Activated naive CD4-positive, alpha-beta T cell treated with anti-CD3 and anti-CD28 coated beads for 36 hours (primary cell): Measurements from ENCODE around the gene LDB2. TPM values are rescaled to one million over a fixed set of nuclear protein-coding genes. Genes with fewer than 3 reads are reported as not detected.

Experiments
- CTCF ChIA-PET: fragments of 350-600 bp; sonication (Branson Sonifier 250); formaldehyde crosslinking; loops from one replicate; lab custom pipeline; 2021; ENCODE audit warnings: antibody characterized with exemption; lab: Charles Lee
- DNase-seq: peaks from one replicate; pipeline ENCODE4 v3.0.0-alpha.2; 2020
- H3K27ac Mint-ChIP-seq: one replicate; pipeline ENCODE4 v1.8.0; 2021; ENCODE audit warnings: mild to moderate bottlenecking, mixed read lengths
- H3K27me3 Mint-ChIP-seq: one replicate; pipeline ENCODE4 v1.8.0; 2021; ENCODE audit warnings: low read depth, mixed read lengths
- H3K36me3 Mint-ChIP-seq: one replicate; pipeline ENCODE4 v1.8.0; 2021; ENCODE audit warnings: low read depth, mixed read lengths
- H3K4me1 Mint-ChIP-seq: one replicate; pipeline ENCODE4 v1.8.0; 2021; ENCODE audit warnings: low read depth, mixed read lengths
- H3K4me3 Mint-ChIP-seq: one replicate; pipeline ENCODE4 v1.8.0; 2021; ENCODE audit warnings: mild to moderate bottlenecking, moderate library complexity, mixed read lengths
- H3K9me3 Mint-ChIP-seq: one replicate; pipeline ENCODE4 v1.8.0; 2021; ENCODE audit warnings: mixed read lengths
- intact Hi-C: fragments of 100-400 bp; cut with micrococcal nuclease; formaldehyde crosslinking; loops from one replicate; pipeline ENCODE4 v1.15.1; 2023
- total RNA-seq, 2 experiments: library from RNA; stranded (reverse); gene quantifications; one replicate each; pipeline ENCODE4 v1.2.3, GENCODE V29; 2021

Gene LDB2
- total RNA-seq, 2 experiments from 2014 or later, result not detected

DNA sequence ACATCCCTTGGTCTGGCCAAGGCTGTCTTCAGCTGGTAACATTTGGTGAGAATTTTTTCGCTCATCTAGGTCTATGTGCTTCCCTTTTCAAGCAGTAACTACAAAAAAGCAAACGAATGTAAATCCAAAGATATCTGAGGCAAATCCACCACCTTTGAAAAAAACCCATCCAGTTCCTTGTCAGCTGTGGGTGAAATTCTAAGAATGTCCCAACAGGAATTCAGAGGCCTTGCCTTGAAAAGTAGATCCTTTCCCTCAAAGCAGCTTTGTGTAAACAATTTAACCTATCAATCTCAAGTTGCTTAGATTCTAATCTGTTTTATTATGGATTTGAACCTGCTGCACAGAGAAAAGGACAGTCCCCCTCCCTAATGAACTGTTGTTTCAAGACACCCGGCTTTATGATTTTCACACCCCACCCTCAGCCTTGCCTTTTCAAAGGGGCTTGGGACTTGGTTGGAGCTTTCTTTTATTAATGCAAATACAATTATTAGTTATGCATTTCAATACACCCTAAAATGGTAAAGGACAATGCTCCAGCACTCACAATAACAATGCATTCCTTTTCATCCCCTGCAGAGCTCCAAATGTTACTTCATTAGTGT, 166.6 kb downstream of the LDB2 start:
- intact Hi-C loops, result no loop called here

DNA sequence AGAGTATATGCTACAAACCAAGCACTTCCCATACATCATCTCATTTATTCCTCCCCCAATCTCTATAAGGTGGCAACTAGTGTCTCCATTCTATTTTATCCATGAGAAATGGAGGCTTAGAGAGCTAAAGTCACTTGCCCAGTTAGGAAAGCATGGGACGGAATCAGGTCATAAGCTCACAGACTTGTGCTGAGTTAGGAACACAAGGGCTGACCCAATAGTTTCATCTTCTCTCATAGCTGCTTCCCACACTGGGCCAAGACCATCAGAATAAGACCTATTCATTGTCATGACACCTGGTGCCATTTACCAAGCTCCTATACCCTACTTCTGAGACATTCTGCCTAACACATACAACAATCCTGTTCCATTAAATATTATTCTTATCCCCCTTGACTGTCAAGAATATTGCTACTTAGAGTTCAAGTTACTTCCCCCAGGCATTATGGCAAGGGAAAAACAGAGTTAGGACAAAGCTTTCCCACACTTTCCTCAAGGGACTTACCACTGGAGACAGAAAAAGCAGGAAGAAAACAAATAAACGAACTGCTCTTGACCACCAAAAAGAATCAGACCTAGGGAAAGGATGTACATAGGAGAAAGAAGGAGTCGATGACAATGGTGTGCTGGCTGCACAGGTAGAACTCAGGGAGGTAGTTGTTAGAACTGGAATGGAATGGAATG, 167.8 kb downstream of the LDB2 start:
- H3K27me3 Mint-ChIP-seq, result peaks cover 12% of the 10 kb centered on the region
- H3K4me1 Mint-ChIP-seq, result no peaks in the 10 kb centered on the region
- no peaks in the 10 kb centered on the region for H3K9me3 Mint-ChIP-seq
- H3K4me3 Mint-ChIP-seq, result no peak overlapping the region
- CTCF ChIA-PET, result interaction anchor here (0.7 kb wide), 1 partner anchor 112 kb away, joined by 3 read pairs; no protein-coding TSS in a partner anchor
- intact Hi-C loops, result no loop called here
- no peak for DNase-seq
- no peak overlapping the region for H3K27ac Mint-ChIP-seq
- H3K36me3 Mint-ChIP-seq, result no peaks in the 10 kb centered on the region

More for the DNA sequence above, 166.6 kb downstream of the LDB2 start:
- H3K4me1 Mint-ChIP-seq, result no peaks in the 10 kb centered on the region
- H3K27ac Mint-ChIP-seq, result no peak overlapping the region
- no peak overlapping the region for H3K4me3 Mint-ChIP-seq
- peaks cover 12% of the 10 kb centered on the region for H3K27me3 Mint-ChIP-seq
- CTCF ChIA-PET, result no interaction called here
- H3K36me3 Mint-ChIP-seq, result no peaks in the 10 kb centered on the region
- no peaks in the 10 kb centered on the region for H3K9me3 Mint-ChIP-seq
- no peak for DNase-seq

DNA sequence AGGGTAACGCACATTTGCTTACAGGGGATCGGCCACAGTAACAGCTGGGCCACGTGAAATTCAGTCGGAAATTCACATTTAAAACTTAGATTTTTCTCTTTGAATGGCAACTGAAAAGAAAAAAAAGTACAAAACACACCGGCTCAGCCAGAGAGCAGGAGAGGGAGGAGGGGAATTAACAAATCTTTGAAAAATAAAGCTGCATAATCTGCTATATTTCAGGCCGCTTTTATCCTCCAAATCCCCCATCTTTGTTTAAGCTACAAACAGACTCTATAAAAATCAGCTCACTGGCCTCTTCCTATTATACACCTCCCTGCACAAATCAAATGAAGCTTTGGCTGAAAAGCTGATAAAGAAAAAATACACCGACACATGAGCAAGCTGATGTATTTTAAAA, 169.1 kb downstream of the LDB2 start:
- intact Hi-C loops, result no loop called here
- Mint-ChIP-seq H3K27me3 (peaks cover 14% of the 10 kb centered on the region), H3K27ac (no peak overlapping the region), H3K4me3 (no peak overlapping the region), H3K9me3 (peaks cover 6% of the 10 kb centered on the region), H3K36me3 (no peaks in the 10 kb centered on the region), H3K4me1 (no peaks in the 10 kb centered on the region)
- DNase-seq, result no peak
- CTCF ChIA-PET, result interaction anchor here (0.6 kb wide), 1 partner anchor 432 kb away, joined by 3 read pairs; no protein-coding TSS in a partner anchor

DNA sequence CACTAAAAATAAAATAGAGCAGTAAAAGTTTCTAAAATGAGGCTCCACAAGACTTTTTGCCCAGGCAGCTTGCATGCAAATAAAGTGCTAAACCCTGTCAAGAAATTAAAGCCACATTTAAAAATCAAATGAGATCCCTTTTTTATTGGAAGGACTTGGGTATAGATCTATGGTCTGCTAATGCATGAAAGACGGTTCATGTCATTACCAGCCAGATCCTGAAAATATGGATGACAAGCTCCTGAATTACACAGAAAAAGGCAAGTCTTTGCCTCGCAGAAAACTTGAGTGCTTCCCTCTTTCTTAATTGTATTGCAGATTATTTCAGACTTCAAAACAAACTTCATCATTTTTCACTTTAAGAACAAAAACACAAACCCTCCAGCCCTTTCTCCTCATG, 169.6 kb downstream of the LDB2 start:
- Mint-ChIP-seq H3K4me3 (no peak overlapping the region), H3K9me3 (peaks cover 6% of the 10 kb centered on the region), H3K4me1 (no peaks in the 10 kb centered on the region), H3K27ac (no peak overlapping the region), H3K36me3 (no peaks in the 10 kb centered on the region), H3K27me3 (peaks cover 14% of the 10 kb centered on the region)
- intact Hi-C loops, result no loop called here
- CTCF ChIA-PET, result no interaction called here
- no peak for DNase-seq

DNA sequence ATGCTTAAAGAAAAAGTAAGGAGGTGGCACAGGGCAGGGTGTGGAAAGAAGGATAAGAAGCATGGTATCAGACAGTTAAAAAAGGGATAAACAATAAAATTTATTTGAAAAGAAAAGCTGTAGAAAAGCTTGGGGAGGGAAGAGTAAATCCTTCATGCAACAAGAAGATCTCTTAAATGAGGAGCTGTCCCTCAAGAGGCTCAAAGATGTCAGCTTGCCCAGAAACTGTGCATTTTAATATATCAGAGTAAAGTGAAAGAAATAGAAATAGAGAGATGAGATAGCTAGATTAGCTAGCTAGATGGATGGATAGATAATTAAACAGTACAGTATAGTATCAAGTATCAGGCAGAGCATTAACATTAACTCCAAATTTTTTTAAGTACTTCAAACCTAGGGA, 170.3 kb downstream of the LDB2 start:
- H3K9me3 Mint-ChIP-seq, result peaks cover 6% of the 10 kb centered on the region
- no peak overlapping the region for H3K27ac Mint-ChIP-seq
- H3K36me3 Mint-ChIP-seq, result no peaks in the 10 kb centered on the region
- intact Hi-C loops, result no loop called here
- peaks cover 18% of the 10 kb centered on the region for H3K27me3 Mint-ChIP-seq
- CTCF ChIA-PET, result interaction anchor here (0.6 kb wide), 1 partner anchor 377 kb away, joined by 3 read pairs; no protein-coding TSS in a partner anchor
- no peak for DNase-seq
- H3K4me1 Mint-ChIP-seq, result no peaks in the 10 kb centered on the region
- H3K4me3 Mint-ChIP-seq, result no peak overlapping the region

DNA sequence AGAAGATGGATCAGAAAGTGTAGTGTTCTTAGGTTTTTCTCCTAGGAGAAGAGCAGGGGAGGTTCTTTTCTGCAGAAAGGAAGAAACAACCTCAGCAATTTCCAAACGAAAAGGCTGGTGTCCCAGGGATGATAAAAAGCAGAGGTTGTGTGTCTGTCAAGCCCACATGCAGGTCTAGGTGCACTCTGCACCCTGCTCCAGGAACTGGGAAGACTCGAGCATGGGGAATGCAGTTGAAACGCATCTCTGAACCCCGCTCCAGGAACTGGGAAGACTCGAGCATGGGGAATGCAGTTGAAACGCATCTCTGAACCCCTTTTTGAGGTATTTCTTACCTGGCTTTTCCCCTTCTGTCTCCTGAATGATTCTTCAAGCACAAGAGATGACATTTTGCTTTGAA, 171.2 kb downstream of the LDB2 start:
- Mint-ChIP-seq H3K27ac (no peak overlapping the region), H3K9me3 (peaks cover 7% of the 10 kb centered on the region), H3K36me3 (no peaks in the 10 kb centered on the region), H3K4me3 (no peak overlapping the region), H3K4me1 (no peaks in the 10 kb centered on the region), H3K27me3 (peaks cover 18% of the 10 kb centered on the region)
- CTCF ChIA-PET, result interaction anchor here (0.6 kb wide), 1 partner anchor 376 kb away, joined by 3 read pairs; no protein-coding TSS in a partner anchor
- intact Hi-C loops, result no loop called here
- DNase-seq, result no peak

DNA sequence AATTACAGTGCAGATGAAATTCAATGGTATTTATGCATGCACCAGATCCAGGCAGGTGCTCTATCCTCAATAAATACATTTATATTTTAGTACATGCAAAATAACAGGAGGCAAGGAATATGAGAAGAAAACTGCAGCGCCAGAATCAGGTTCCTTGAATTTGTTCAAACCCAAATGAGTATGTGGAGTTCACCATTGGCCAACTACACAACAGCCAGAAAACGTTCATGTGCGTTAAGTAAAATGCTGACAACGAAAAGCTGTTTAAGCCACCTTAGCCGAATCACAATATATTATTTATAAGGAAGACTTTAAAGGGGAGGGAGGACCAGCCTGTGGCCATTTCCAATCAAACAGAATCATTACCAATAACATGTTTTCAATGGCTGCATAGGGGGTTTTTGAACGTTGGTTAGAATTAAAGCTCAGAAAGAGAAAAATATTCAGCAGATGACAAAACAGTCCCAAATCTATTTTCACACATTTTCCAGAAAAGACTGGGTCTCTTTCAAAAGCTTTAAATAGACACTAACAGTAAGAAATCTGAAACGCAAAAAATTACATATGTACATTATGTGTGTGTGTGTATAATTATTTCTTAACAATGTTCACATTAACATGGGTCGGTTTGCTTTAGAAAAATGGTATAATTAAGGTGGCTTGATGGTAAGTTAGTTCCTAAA, 171.9 kb downstream of the LDB2 start:
- no peaks in the 10 kb centered on the region for H3K4me1 Mint-ChIP-seq

DNA sequence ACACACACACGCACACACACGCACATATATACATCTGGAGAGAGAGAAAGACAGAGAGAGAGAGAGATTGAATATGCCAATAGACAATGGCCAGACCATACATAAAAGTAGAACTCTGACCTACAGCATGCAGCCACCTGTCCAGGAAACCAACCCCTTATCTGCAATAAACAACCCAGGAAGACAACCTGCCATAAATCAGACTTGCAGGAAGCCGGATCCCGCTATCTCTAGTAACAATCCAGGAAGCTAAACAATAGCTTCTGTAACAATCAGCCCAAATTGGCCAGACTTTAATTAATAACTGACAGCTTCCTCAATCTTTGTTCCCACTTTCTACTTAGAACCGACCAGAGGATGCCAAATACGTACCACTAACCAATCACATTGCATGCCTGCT, 173.2 kb downstream of the LDB2 start:
- no peaks in the 10 kb centered on the region for H3K36me3 Mint-ChIP-seq
- CTCF ChIA-PET, result no interaction called here
- no peaks in the 10 kb centered on the region for H3K4me1 Mint-ChIP-seq
- H3K27ac Mint-ChIP-seq, result no peak overlapping the region
- H3K9me3 Mint-ChIP-seq, result peaks cover 7% of the 10 kb centered on the region
- intact Hi-C loops, result no loop called here
- DNase-seq, result no peak
- no peak overlapping the region for H3K4me3 Mint-ChIP-seq
- peaks cover 12% of the 10 kb centered on the region for H3K27me3 Mint-ChIP-seq

More for the DNA sequence above, 171.9 kb downstream of the LDB2 start:
- H3K9me3 Mint-ChIP-seq, result peaks cover 7% of the 10 kb centered on the region
- H3K27me3 Mint-ChIP-seq, result peaks cover 17% of the 10 kb centered on the region
- intact Hi-C loops, result no loop called here
- H3K4me3 Mint-ChIP-seq, result no peak overlapping the region
- no peak for DNase-seq
- CTCF ChIA-PET, result no interaction called here
- H3K27ac Mint-ChIP-seq, result no peak overlapping the region
- no peaks in the 10 kb centered on the region for H3K36me3 Mint-ChIP-seq

DNA sequence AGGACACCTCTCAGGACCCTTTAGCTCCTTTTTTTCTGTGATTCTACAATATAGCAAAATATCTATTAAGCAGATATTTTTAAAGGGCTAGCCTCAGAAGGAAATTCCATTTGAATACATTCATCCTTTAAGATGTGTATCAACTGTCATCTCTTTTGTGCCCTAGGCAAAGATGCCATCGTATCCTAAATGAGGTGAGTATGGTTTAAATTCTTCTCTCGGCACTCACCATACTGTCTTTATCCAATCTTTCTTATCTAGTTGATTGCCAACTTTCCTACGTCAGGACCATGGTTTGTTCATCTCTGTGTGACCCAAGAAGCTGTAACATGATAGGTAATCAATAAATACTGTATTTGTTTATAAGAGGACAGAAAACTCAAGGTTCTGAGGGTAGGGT, 176.0 kb downstream of the LDB2 start:
- no peaks in the 10 kb centered on the region for H3K4me1 Mint-ChIP-seq
- intact Hi-C loops, result no loop called here
- H3K27me3 Mint-ChIP-seq, result peaks cover 10% of the 10 kb centered on the region
- CTCF ChIA-PET, result no interaction called here
- H3K36me3 Mint-ChIP-seq, result no peaks in the 10 kb centered on the region
- no peak overlapping the region for H3K4me3 Mint-ChIP-seq
- no peak overlapping the region for H3K27ac Mint-ChIP-seq
- DNase-seq, result no peak
- peaks cover 7% of the 10 kb centered on the region for H3K9me3 Mint-ChIP-seq

DNA sequence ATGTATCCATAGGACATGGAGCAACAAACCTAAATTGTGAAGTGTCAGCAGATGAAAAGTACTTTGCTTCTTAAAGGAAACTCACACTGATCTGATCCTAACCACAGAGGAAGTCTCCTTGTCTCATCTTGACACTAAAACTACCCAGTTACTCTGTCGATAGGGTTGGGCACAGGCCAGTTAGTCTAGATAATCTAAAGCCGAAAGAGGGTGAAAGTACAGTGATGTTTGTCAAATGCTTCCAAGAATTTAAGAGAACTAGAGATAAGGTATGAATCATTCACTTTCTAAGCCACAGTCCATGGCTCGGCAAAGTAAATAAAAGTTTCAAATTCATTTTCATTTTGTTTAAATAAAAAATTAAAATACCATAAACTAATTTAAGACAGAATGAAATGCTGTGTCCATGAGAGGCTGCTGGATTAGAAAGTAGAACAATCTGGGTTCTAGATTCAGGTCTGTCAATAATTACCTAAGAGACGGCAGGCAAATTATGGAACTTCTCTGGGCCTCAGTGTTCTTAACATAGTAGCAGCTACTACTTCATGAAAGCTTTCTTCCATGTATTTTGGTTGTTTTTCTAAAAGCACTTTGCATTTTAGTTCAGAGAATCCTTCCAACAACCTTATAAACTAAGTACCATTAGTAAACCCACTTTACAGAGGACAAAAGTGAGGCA, 176.7 kb downstream of the LDB2 start:
- CTCF ChIA-PET, result no interaction called here
- Mint-ChIP-seq H3K4me3 (no peak overlapping the region), H3K36me3 (no peaks in the 10 kb centered on the region), H3K27ac (no peak overlapping the region), H3K9me3 (peaks cover 7% of the 10 kb centered on the region), H3K4me1 (no peaks in the 10 kb centered on the region), H3K27me3 (peaks cover 8% of the 10 kb centered on the region)
- intact Hi-C loops, result no loop called here
- no peak for DNase-seq

DNA sequence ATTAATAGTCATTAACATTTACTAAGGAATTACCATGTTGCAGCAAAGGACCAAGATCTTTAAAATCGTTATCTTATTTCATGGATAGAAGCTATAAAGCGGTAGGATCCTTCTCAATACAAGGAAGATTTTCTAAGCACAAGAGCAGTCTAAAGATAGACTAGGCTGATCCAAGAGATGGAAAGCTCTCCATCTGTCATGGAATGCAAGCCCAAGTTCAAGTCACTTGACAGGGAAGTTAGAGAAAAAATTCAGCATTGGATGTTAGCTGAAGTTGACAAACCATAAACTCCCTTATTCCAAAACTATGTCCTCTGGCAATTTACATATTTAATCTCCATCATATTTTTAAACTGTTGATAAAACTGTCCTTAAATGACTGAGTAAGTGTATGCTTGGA, 177.7 kb downstream of the LDB2 start:
- DNase-seq, result no peak
- Mint-ChIP-seq H3K4me3 (no peak overlapping the region), H3K36me3 (no peaks in the 10 kb centered on the region), H3K4me1 (no peaks in the 10 kb centered on the region), H3K9me3 (peaks cover 7% of the 10 kb centered on the region), H3K27me3 (peaks cover 8% of the 10 kb centered on the region), H3K27ac (no peak overlapping the region)
- CTCF ChIA-PET, result no interaction called here
- intact Hi-C loops, result no loop called here

DNA sequence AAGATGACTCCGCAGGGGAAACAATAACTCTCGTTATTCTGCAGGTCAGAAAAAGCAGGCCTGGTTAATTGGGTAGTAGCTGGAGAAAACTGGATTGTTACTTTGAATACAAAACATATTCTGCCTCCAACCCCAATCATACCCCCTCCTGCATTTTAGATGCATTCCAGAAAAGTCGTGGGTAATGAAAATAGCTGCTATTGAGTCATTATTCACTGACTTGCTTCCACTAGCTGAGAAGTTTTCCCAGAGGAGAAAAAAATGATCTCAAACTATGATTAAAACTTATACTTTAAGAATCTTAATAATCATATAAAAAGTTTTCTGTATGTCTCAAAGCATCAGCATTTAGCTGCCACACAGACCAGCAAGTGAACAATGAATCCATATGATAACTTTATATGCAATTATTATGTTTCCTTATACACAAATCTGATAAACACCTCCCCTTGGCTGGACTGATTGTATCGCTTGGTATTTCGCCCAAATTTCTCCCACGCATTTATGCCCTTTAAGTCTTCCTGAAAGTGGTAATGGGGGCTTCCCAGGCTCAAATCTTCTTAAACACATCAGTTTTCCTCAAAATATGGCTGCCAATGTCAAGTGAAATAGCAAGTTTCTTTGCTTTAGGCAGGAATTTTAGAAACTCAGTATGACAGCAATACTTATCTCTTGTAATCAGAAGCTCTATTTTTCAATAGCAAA, 181.0 kb downstream of the LDB2 start:
- no peak for DNase-seq
- CTCF ChIA-PET, result no interaction called here
- H3K4me3 Mint-ChIP-seq, result no peak overlapping the region

More for the DNA sequence above, 181.0 kb downstream of the LDB2 start:
- Mint-ChIP-seq H3K4me1 (no peaks in the 10 kb centered on the region), H3K9me3 (peaks cover 1% of the 10 kb centered on the region), H3K27ac (no peak overlapping the region), H3K36me3 (no peaks in the 10 kb centered on the region), H3K27me3 (peaks cover 2% of the 10 kb centered on the region)
- intact Hi-C loops, result no loop called here
